K562 (cell line): ENCODE results near the gene RNF138. TPM values are rescaled to one million over a fixed set of nuclear protein-coding genes. Genes with fewer than 3 reads are reported as not detected.

ENCODE experiments used
- CSDE1 ChIP-seq, 2 experiments: fragments of 450-650 bp; IDR thresholded peaks; 2 replicates each; pipeline ENCODE4 v1.6.1; 2016; ENCODE audit warnings: mild to moderate bottlenecking in 1 of 2
- DIDO1 ChIP-seq: fragments of 450-650 bp; IDR thresholded peaks from 2 replicates; pipeline ENCODE4 v1.6.1; 2016; ENCODE audit warnings: low read depth, missing biosample characterization, missing genetic modification characterization
- ZC3H11A ChIP-seq: IDR thresholded peaks from 2 replicates; pipeline ENCODE4 v1.6.1; 2012; ENCODE audit warnings: low read depth, low read length, improper control_type of control experiment
- ZNF785 ChIP-seq: fragments of 250-450 bp; sonication (Bioruptor Pico); IDR thresholded peaks from 2 replicates; pipeline ENCODE4 v1.4.0; 2020; ENCODE audit warnings: mild to moderate bottlenecking
- polyA plus RNA-seq, 8 experiments: library from polyadenylated mRNA; depleted of rRNA in 4 of 8; stranded (reverse) in 5 of 8; unstranded in 3 of 8; fragments of >200 nt; fragmentation: Nextera tagmentation in 2 of 8; fragmentation: Illumina TruSeq in 1 of 8; extraction: Ambion mirVana in 2 of 8; extraction: Trizol in 1 of 8; gene quantifications; 2 replicates each; pipeline versions ENCODE4 v1.2.1 to v1.2.3, GENCODE V29; 2011 to 2014; ENCODE audit warnings: inconsistent platforms in 1 of 8, missing spikeins in 1 of 8
- total RNA-seq, 7 experiments: library from RNA; depleted of rRNA in 6 of 7; stranded (reverse); fragments of >200 nt in 6 of 7; fragmentation: Illumina TruSeq in 2 of 7; extraction: Trizol in 2 of 7; gene quantifications; 2 replicates each; pipeline versions ENCODE4 v1.2.1 to v1.2.3, GENCODE V29; 2011 to 2021; ENCODE audit warnings: low replicate concordance in 1 of 7
- TF ChIP-seq, protein P1 (sequence below): fragments of 200-600 bp; sonication (generic); IDR thresholded peaks from one replicate; pipeline ENCODE4 v1.6.1; 2012; ENCODE audit warnings: mild to moderate bottlenecking, low read depth, low read length, inconsistent platforms
- TF ChIP-seq, protein P2 (sequence below): sonication (generic); formaldehyde crosslinking; IDR thresholded peaks from 2 replicates; pipeline ENCODE4 v1.8.1; 2023; ENCODE audit warnings: missing genetic modification reagents, mild to moderate bottlenecking, borderline replicate concordance
- TF ChIP-seq, protein P3 (sequence below): fragments of 450-650 bp; conservative IDR thresholded peaks from 2 replicates; pipeline ENCODE4 v1.6.1; 2016; ENCODE audit warnings: missing genetic modification characterization, low read depth, mild to moderate bottlenecking, missing compliant biosample characterization, moderate library complexity

Gene RNF138
- total and polyA plus RNA-seq, 9 of the 15 experiments (the other 6 are each of a cell fraction or from before 2014, with no cell fraction given), result 47.6 to 100 (median 62.5) TPM

DNA sequence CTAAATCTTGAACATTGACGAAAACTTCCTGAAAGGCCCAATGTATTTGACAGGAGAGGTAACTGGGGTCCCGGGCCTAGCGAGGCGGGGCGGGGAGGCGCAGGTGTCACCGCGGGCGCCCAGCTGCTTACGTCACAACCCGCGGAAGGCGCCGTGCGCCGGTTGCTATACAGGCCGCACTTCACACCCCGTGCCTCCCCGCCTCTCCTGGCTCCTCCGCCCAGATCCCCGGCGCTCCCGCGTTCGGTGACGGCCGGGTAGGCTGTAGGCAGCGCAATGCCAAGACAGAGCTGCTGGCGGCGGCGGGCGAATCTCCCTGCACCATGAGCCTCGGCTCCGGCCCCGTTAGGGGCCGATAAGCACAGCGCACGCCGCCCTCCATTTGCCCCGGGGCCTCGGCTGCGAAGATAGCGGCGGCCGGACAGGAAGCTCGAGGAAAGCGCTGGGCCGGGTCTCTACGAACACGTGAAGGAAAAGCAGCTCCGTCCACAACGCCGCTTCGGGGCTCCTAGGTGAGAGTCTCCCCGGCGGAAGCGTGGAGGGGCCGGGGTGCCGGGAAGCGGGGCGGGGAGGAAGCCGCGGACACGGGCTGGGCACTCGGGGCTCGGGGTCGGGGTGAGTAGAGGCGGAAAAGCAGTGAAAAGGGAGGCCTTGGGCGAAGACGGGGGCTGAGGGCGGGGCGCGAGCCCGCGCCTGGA is at the start of gene RNF138 (continued):
- TF ChIP-seq, protein P1, sequence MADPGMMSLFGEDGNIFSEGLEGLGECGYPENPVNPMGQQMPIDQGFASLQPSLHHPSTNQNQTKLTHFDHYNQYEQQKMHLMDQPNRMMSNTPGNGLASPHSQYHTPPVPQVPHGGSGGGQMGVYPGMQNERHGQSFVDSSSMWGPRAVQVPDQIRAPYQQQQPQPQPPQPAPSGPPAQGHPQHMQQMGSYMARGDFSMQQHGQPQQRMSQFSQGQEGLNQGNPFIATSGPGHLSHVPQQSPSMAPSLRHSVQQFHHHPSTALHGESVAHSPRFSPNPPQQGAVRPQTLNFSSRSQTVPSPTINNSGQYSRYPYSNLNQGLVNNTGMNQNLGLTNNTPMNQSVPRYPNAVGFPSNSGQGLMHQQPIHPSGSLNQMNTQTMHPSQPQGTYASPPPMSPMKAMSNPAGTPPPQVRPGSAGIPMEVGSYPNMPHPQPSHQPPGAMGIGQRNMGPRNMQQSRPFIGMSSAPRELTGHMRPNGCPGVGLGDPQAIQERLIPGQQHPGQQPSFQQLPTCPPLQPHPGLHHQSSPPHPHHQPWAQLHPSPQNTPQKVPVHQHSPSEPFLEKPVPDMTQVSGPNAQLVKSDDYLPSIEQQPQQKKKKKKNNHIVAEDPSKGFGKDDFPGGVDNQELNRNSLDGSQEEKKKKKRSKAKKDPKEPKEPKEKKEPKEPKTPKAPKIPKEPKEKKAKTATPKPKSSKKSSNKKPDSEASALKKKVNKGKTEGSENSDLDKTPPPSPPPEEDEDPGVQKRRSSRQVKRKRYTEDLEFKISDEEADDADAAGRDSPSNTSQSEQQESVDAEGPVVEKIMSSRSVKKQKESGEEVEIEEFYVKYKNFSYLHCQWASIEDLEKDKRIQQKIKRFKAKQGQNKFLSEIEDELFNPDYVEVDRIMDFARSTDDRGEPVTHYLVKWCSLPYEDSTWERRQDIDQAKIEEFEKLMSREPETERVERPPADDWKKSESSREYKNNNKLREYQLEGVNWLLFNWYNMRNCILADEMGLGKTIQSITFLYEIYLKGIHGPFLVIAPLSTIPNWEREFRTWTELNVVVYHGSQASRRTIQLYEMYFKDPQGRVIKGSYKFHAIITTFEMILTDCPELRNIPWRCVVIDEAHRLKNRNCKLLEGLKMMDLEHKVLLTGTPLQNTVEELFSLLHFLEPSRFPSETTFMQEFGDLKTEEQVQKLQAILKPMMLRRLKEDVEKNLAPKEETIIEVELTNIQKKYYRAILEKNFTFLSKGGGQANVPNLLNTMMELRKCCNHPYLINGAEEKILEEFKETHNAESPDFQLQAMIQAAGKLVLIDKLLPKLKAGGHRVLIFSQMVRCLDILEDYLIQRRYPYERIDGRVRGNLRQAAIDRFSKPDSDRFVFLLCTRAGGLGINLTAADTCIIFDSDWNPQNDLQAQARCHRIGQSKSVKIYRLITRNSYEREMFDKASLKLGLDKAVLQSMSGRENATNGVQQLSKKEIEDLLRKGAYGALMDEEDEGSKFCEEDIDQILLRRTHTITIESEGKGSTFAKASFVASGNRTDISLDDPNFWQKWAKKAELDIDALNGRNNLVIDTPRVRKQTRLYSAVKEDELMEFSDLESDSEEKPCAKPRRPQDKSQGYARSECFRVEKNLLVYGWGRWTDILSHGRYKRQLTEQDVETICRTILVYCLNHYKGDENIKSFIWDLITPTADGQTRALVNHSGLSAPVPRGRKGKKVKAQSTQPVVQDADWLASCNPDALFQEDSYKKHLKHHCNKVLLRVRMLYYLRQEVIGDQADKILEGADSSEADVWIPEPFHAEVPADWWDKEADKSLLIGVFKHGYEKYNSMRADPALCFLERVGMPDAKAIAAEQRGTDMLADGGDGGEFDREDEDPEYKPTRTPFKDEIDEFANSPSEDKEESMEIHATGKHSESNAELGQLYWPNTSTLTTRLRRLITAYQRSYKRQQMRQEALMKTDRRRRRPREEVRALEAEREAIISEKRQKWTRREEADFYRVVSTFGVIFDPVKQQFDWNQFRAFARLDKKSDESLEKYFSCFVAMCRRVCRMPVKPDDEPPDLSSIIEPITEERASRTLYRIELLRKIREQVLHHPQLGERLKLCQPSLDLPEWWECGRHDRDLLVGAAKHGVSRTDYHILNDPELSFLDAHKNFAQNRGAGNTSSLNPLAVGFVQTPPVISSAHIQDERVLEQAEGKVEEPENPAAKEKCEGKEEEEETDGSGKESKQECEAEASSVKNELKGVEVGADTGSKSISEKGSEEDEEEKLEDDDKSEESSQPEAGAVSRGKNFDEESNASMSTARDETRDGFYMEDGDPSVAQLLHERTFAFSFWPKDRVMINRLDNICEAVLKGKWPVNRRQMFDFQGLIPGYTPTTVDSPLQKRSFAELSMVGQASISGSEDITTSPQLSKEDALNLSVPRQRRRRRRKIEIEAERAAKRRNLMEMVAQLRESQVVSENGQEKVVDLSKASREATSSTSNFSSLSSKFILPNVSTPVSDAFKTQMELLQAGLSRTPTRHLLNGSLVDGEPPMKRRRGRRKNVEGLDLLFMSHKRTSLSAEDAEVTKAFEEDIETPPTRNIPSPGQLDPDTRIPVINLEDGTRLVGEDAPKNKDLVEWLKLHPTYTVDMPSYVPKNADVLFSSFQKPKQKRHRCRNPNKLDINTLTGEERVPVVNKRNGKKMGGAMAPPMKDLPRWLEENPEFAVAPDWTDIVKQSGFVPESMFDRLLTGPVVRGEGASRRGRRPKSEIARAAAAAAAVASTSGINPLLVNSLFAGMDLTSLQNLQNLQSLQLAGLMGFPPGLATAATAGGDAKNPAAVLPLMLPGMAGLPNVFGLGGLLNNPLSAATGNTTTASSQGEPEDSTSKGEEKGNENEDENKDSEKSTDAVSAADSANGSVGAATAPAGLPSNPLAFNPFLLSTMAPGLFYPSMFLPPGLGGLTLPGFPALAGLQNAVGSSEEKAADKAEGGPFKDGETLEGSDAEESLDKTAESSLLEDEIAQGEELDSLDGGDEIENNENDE, result no peak
- no peak for TF ChIP-seq ZNF785 (CRISPR knock-in tag)
- TF ChIP-seq, protein P2, sequence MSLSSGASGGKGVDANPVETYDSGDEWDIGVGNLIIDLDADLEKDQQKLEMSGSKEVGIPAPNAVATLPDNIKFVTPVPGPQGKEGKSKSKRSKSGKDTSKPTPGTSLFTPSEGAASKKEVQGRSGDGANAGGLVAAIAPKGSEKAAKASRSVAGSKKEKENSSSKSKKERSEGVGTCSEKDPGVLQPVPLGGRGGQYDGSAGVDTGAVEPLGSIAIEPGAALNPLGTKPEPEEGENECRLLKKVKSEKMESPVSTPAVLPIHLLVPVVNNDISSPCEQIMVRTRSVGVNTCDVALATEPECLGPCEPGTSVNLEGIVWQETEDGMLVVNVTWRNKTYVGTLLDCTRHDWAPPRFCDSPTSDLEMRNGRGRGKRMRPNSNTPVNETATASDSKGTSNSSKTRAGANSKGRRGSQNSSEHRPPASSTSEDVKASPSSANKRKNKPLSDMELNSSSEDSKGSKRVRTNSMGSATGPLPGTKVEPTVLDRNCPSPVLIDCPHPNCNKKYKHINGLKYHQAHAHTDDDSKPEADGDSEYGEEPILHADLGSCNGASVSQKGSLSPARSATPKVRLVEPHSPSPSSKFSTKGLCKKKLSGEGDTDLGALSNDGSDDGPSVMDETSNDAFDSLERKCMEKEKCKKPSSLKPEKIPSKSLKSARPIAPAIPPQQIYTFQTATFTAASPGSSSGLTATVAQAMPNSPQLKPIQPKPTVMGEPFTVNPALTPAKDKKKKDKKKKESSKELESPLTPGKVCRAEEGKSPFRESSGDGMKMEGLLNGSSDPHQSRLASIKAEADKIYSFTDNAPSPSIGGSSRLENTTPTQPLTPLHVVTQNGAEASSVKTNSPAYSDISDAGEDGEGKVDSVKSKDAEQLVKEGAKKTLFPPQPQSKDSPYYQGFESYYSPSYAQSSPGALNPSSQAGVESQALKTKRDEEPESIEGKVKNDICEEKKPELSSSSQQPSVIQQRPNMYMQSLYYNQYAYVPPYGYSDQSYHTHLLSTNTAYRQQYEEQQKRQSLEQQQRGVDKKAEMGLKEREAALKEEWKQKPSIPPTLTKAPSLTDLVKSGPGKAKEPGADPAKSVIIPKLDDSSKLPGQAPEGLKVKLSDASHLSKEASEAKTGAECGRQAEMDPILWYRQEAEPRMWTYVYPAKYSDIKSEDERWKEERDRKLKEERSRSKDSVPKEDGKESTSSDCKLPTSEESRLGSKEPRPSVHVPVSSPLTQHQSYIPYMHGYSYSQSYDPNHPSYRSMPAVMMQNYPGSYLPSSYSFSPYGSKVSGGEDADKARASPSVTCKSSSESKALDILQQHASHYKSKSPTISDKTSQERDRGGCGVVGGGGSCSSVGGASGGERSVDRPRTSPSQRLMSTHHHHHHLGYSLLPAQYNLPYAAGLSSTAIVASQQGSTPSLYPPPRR (CRISPR knock-in tag), result no peak
- no peak for TF ChIP-seq DIDO1 (tag)
- TF ChIP-seq, protein P3, sequence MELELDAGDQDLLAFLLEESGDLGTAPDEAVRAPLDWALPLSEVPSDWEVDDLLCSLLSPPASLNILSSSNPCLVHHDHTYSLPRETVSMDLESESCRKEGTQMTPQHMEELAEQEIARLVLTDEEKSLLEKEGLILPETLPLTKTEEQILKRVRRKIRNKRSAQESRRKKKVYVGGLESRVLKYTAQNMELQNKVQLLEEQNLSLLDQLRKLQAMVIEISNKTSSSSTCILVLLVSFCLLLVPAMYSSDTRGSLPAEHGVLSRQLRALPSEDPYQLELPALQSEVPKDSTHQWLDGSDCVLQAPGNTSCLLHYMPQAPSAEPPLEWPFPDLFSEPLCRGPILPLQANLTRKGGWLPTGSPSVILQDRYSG (tag), result no peak
- no peak for TF ChIP-seq ZC3H11A
- no peak for TF ChIP-seq CSDE1 (IDR thresholded peaks at IDR 0.05)
